HL-60/S4 treated with phorbol 12-myristate 13-acetate at 8.2 ng/mL for 4 days and 3 days (cell line): ENCODE measurements around the gene ADAM23.
"Not testable (repeated sequence)": the region's sequence is repeated elsewhere in the genome, so short reads cannot be mapped to it uniquely, and the experiment has no call there.

ENCODE experiments used
- in situ Hi-C: fragments of 300-500 bp; cut with MboI; formaldehyde crosslinking; loops from 2 replicates; pipeline ENCODE4 v1.15.0; 2022; ENCODE audit warnings: low sequenced_read_pairs

The ADAM23 gene, protein sequence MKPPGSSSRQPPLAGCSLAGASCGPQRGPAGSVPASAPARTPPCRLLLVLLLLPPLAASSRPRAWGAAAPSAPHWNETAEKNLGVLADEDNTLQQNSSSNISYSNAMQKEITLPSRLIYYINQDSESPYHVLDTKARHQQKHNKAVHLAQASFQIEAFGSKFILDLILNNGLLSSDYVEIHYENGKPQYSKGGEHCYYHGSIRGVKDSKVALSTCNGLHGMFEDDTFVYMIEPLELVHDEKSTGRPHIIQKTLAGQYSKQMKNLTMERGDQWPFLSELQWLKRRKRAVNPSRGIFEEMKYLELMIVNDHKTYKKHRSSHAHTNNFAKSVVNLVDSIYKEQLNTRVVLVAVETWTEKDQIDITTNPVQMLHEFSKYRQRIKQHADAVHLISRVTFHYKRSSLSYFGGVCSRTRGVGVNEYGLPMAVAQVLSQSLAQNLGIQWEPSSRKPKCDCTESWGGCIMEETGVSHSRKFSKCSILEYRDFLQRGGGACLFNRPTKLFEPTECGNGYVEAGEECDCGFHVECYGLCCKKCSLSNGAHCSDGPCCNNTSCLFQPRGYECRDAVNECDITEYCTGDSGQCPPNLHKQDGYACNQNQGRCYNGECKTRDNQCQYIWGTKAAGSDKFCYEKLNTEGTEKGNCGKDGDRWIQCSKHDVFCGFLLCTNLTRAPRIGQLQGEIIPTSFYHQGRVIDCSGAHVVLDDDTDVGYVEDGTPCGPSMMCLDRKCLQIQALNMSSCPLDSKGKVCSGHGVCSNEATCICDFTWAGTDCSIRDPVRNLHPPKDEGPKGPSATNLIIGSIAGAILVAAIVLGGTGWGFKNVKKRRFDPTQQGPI

DNA sequence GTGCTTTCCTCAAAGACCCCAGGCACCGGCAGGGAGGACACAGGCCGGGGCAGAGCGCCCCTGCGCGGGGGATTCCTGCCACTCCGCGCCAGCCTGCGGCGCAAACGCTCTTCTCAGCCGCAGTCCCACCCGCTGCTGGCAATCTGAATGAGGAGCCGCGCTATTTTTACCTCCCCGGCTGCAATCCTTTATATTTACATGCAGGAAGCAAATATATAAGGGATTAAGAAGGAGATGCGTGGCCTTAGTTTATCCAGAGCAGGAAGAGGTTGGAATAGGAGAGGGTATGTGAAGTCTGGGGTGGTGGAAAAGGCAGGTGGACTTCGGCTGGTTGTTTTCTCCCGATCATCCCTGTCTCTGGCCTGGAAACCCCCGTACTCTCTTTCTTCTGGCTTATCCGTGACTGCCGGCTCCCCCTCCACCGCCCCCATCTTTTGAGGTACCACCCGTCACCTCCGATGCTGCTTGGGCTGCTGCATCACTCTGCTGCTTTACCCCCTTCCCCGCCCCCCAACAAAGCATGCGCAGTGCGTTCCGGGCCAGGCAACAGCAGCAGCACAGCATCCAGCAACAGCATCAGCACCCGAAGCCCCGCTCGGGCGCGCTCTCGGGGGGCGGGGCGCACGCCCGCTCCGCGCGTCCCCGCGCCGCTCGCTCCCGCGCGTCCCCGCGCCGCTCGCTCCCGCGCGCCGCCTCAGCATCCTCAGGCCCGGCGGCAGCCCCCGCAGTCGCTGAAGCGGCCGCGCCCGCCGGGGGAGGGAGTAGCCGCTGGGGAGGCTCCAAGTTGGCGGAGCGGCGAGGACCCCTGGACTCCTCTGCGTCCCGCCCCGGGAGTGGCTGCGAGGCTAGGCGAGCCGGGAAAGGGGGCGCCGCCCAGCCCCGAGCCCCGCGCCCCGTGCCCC is at the start of gene ADAM23:
ADAM23 (plus strand) TSS at position 700 of the 902 bp plus-strand sequence. CDS start 335 bp downstream, outside the sequence.
- in situ Hi-C loops = no loop called here

- in situ Hi-C loops = no loop called here
These were observed 47.1 kb upstream of the ADAM23 start for GRCh38 chr2:206396211-206396610.

GRCh38 chr2:206402956-206403569 is 40.3 kb upstream of the ADAM23 start:
- in situ Hi-C loops = not testable (repeated sequence)

DNA sequence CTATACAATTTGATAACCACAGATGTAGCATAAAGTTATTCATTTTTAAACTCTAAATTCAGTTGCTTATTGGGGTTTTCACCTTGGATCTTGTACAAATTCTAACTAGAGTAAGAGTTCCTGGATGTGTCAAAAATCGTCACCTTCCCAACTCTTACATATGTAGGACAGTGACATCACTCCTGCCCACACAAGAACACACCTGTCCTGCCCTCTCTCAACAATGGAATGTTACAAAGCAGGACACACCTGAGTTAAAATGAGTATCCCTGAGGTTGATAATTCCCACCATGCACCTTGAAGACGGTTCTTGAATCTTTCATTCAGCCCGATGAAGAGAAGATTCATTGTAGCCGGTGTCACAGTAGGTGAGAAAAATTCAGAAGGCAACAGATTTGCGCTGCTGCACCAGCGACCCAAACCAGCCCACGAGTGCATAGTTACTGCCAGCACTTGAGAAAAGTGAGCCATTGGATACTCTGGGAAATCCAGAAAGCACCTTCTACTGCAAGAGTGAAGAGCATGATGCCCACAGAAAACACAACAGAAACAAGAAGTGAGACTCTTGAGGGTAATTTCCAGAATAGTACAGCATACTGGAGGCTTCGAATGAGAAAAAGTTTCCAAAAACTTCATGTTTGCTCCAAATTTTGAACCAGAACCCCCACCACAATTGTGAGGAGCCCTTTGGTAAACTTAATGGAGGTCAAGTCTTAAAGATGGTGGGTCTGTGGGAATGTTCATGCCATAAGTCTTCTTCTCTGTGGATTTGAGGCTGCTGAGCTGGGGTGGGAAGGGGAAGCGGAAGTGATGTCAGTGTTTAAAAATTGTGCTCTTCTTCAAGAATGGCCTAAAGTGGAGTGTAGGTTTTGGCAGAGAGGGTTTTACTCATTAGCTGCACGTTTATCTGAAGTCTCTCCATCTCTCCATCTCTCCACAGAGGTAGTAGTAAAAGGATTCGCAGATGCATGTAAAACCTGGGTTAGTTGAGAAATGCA is 34.7 kb upstream of the ADAM23 start:
- in situ Hi-C loops = no loop called here

DNA sequence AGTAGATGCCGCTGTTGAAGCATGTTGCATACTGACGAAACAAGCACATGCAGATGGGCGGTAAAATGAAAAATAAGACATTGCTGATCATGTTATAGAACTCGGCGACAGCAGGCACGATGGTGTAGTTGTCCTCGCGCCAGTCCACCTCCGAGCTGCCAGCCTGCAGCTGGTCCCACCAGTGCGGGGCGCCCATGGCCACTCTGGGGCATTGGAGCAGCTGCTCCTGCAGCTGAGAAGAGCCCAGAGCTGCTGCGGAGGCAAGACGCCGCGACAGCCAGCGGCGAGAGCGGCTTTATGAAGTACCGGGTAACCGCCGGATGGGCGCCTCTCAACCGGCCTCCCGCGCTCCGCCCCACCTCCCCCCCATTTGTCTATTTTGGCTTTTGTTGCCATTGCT is 32.6 kb upstream of the ADAM23 start:
- in situ Hi-C loops = no loop called here

GRCh38 chr2:206415618-206416243 is 27.6 kb upstream of the ADAM23 start:
- in situ Hi-C loops = no loop called here

GRCh38 chr2:206418968-206419367 is 24.4 kb upstream of the ADAM23 start:
- in situ Hi-C loops = no loop called here

DNA sequence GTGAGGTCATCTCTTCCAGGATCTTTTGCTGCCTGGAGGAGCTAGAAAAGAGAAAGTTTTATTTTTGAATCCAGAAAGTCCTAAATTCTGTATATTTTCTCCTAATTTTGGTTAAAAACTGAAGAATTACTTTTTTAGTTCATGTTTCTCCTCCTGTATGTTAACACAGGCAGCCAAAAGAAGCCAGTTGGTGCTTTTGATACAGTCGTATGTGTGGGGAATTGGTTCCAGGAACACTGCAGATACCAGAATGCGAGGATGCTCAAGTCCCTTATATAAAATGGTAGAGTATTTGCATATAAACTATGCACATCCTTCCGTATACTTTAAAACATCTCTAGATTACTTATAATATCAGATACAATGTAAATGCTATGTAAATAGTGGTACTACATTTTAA is 22.6 kb upstream of the ADAM23 start:
- in situ Hi-C loops = no loop called here

DNA sequence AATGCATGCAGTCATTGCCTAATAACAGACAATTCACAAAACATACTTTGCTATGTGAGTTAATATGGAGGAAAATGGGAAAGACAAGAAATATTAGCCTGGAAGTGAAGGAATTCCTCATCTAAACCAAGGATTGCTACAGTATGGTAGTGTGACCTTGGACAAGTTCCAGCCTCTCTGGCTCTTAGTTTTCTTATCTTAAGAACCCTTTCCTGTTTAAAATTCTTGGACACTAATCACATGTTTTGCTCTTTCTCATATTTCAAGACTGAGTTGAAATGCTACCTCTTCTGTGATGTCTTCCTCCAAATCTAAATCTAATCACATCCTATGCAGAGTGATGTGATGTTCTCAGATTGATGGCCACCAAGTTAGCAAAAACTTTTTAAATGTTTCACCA is 20.8 kb upstream of the ADAM23 start:
- in situ Hi-C loops = no loop called here

- in situ Hi-C loops = no loop called here
These were observed 20.2 kb upstream of the ADAM23 start for GRCh38 chr2:206423147-206423546.

- in situ Hi-C loops = no loop called here
These were observed 19.2 kb upstream of the ADAM23 start for GRCh38 chr2:206424134-206424533.

GRCh38 chr2:206428783-206429182 is 14.5 kb upstream of the ADAM23 start:
- in situ Hi-C loops = no loop called here

DNA sequence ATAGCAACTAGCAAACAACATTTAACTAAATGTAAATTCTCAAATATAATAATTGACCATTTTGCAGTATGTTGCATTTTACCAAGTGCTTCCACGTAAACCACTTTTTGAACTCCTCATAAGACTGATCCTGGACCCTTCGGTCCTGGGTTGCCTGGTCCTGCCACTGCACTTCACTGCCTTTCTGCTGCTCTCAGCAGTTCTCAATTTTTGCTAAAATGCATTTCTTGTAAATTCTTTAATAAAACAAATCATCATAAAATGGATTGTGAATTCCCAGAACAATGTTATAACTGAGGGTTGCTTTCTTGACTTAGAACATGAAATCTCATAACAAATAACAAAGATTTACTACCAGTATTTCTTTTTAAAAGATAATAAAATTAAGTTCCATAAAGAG is 12.9 kb upstream of the ADAM23 start:
- in situ Hi-C loops = no loop called here

- in situ Hi-C loops = no loop called here
These were observed 11.9 kb upstream of the ADAM23 start for GRCh38 chr2:206431439-206431838.

- in situ Hi-C loops = no loop called here
These were observed 10.9 kb upstream of the ADAM23 start for GRCh38 chr2:206432193-206433082.

DNA sequence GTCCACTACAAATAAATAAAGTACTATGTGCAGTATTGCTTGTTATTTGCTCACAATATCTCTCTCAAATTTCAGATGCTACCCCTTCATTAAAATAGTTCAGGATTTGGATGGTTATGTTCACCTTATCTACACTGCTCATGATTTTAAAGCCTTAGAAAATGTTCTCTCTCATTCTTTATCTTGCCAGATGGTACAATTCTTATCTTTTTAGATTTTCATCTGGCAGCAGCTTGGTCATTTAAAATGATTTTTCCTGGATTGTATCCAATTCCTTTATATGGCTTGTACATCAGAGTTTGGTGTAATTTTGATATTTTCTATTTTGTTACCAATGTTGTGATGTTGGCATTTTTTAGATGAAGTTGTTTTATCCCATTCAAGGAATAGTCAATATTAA is 10.1 kb upstream of the ADAM23 start:
- in situ Hi-C loops = no loop called here

DNA sequence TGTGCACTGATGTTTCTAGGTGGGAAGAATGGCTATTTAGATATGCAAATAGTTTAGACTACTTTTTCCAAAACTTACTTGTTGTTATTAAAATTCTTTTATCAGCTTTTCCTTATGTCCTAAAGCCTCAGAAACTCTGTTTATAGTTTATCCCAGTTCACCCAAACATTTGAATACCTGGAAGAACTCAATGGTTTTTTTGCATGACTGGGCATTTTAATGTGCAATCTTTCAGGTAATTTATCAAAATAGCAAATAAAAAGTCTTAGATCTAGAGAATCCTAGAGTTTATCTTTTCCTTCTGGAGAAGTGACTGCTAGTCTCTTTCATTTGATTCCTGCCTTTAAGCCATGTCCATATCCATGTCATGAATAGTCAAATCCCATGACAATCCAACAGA is 9.6 kb upstream of the ADAM23 start:
- in situ Hi-C loops = no loop called here

DNA sequence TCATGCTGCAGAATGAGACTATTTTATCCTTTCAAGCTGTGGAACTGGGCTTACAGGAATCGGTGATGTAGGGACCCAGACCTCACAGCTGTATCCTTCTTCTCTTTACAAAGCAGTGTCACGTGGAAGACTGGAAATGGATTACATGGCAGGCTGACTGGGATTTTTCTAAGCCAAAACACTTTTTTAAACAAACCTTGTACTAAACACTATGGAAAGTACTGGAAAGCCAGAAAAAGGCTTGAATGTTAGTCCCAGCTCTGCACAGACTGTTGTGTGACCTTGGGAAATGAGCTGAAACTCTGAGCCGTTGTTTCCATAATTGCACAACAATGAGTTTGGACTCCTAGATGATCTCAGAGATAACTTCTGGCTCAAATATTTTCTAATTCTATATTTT is 7.6 kb upstream of the ADAM23 start:
- in situ Hi-C loops = no loop called here
